Thyroid gland (tissue), 4 donors: ENCODE measurements around the gene CHDH.

ENCODE experiments used
- POLR2A ChIP-seq, 2 donors: fragments of 450-650 bp; IDR thresholded peaks; one replicate each; pipeline ENCODE4 v1.6.1; 2017; ENCODE audit warnings: antibody characterized with exemption in 2 of 2, mild to moderate bottlenecking in 2 of 2, moderate library complexity in 1 of 2
- TF ChIP-seq, protein P1 (sequence below), 6 experiments: fragments of 200-600 bp in 3 of 6; fragments of 450-650 bp in 3 of 6; sonication (generic) in 3 of 6; IDR thresholded peaks; one replicate each; pipeline ENCODE4 v1.5.1; 2016 to 2019; ENCODE audit warnings: antibody characterized with exemption in 6 of 6, mild to moderate bottlenecking in 2 of 6, inconsistent platforms in 1 of 6, moderate library complexity in 1 of 6

DNA sequence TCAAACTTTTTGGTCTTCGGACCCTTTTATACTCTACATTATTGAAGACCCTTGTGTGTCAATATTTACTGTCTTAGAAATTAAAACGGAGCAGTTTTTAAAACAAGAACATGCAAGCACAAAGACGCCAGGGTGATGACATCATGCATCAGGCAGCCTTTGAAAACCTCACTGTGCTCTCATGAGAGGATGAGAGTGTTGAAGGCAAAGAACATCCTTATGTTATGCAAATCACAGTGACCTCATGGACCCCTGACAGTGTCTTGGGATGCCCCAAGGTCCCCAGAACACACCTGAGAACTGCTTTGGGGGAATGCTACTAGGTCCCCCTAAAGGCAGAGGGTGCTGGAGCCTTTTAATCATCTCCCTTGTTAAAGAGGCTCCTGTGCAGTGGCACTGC, 51.6 kb downstream of the CHDH start:
- TF ChIP-seq, protein P1, sequence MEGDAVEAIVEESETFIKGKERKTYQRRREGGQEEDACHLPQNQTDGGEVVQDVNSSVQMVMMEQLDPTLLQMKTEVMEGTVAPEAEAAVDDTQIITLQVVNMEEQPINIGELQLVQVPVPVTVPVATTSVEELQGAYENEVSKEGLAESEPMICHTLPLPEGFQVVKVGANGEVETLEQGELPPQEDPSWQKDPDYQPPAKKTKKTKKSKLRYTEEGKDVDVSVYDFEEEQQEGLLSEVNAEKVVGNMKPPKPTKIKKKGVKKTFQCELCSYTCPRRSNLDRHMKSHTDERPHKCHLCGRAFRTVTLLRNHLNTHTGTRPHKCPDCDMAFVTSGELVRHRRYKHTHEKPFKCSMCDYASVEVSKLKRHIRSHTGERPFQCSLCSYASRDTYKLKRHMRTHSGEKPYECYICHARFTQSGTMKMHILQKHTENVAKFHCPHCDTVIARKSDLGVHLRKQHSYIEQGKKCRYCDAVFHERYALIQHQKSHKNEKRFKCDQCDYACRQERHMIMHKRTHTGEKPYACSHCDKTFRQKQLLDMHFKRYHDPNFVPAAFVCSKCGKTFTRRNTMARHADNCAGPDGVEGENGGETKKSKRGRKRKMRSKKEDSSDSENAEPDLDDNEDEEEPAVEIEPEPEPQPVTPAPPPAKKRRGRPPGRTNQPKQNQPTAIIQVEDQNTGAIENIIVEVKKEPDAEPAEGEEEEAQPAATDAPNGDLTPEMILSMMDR (IDR thresholded peaks at IDR 0.05): no peak
- TF ChIP-seq POLR2A (IDR thresholded peaks at IDR 0.05): no peak
